K562 (cell line): Measurements from ENCODE around the gene CAGE1. TPM values are rescaled to one million over a fixed set of nuclear protein-coding genes. Genes with fewer than 3 reads are reported as not detected.

Experiments used
- CEBPG ChIP-seq, 3 experiments: fragments of 200-800 bp in 1 of 3; sonication (Bioruptor generic) in 1 of 3; sonication (generic) in 1 of 3; formaldehyde crosslinking in 1 of 3; IDR thresholded peaks in 2 of 3; conservative IDR thresholded peaks in 1 of 3; 2 replicates each; pipeline versions ENCODE4 v1.6.1 to v1.8.0; 2016 to 2022; ENCODE audit warnings: missing compliant biosample characterization in 2 of 3, missing genetic modification characterization in 2 of 3, mild to moderate bottlenecking in 1 of 3, missing genetic modification reagents in 1 of 3
- MAFF ChIP-seq: IDR thresholded peaks from 2 replicates; pipeline ENCODE4 v1.6.1; 2012; ENCODE audit warnings: low read length, improper control_type of control experiment
- MAFK ChIP-seq: IDR thresholded peaks from 2 replicates; pipeline ENCODE4 v1.6.1; 2011; ENCODE audit warnings: low read length, improper control_type of control experiment
- MCM5 ChIP-seq: fragments of 450-650 bp; IDR thresholded peaks from 2 replicates; pipeline ENCODE4 v1.6.1; 2016; ENCODE audit warnings: low read depth
- POLR3G ChIP-seq: IDR thresholded peaks from 2 replicates; pipeline ENCODE4 v1.6.1; 2011; ENCODE audit not compliant: insufficient read length, insufficient replicate concordance; ENCODE audit errors: extremely low read depth
- RHOXF2B ChIP-seq: fragments of 250-450 bp; sonication (Bioruptor Pico); conservative IDR thresholded peaks from 2 replicates; pipeline ENCODE4 v1.5.1; 2021
- XRCC4 ChIP-seq: IDR thresholded peaks from one replicate; pipeline ENCODE4 v1.6.1; 2011; ENCODE audit not compliant: insufficient read depth, insufficient read length; ENCODE audit errors: extremely low read depth
- polyA plus RNA-seq, 8 experiments: library from polyadenylated mRNA; depleted of rRNA in 4 of 8; stranded (reverse) in 5 of 8; unstranded in 3 of 8; fragments of >200 nt; fragmentation: Nextera tagmentation in 2 of 8; fragmentation: Illumina TruSeq in 1 of 8; extraction: Ambion mirVana in 2 of 8; extraction: Trizol in 1 of 8; gene quantifications; 2 replicates each; pipeline versions ENCODE4 v1.2.1 to v1.2.3, GENCODE V29; 2011 to 2014; ENCODE audit warnings: inconsistent platforms in 1 of 8, missing spikeins in 1 of 8
- total RNA-seq, 7 experiments: library from RNA; depleted of rRNA in 6 of 7; stranded (reverse); fragments of >200 nt in 6 of 7; fragmentation: Illumina TruSeq in 2 of 7; extraction: Trizol in 2 of 7; gene quantifications; 2 replicates each; pipeline versions ENCODE4 v1.2.1 to v1.2.3, GENCODE V29; 2011 to 2021; ENCODE audit warnings: low replicate concordance in 1 of 7
- TF ChIP-seq, protein P1 (sequence below): fragments of 200-600 bp; sonication (generic); IDR thresholded peaks from one replicate; pipeline ENCODE4 v1.6.1; 2012; ENCODE audit warnings: mild to moderate bottlenecking, low read depth, low read length, inconsistent platforms
- TF ChIP-seq, protein P2 (sequence below): fragments of 450-650 bp; formaldehyde crosslinking; IDR thresholded peaks from 2 replicates; pipeline ENCODE4 v1.4.0; 2020; ENCODE audit warnings: mild to moderate bottlenecking
- TF ChIP-seq, protein P3 (sequence below): fragments of 250-450 bp; sonication (Bioruptor Pico); IDR thresholded peaks from 2 replicates; pipeline ENCODE4 v1.9.0; 2021; ENCODE audit warnings: mild to moderate bottlenecking
- TF ChIP-seq, protein P4 (sequence below), 2 experiments: fragments of 450-650 bp; conservative IDR thresholded peaks; 2 replicates each; pipeline ENCODE4 v1.6.1; 2017; ENCODE audit warnings: mild to moderate bottlenecking in 2 of 2, moderate library complexity in 2 of 2

CAGE1 gene
- total and polyA plus RNA-seq, 9 of the 15 experiments (the other 6 are each of a cell fraction or from before 2014, with no cell fraction given), result 0.13 to 0.33 (median 0.18) TPM; not detected in 4

DNA sequence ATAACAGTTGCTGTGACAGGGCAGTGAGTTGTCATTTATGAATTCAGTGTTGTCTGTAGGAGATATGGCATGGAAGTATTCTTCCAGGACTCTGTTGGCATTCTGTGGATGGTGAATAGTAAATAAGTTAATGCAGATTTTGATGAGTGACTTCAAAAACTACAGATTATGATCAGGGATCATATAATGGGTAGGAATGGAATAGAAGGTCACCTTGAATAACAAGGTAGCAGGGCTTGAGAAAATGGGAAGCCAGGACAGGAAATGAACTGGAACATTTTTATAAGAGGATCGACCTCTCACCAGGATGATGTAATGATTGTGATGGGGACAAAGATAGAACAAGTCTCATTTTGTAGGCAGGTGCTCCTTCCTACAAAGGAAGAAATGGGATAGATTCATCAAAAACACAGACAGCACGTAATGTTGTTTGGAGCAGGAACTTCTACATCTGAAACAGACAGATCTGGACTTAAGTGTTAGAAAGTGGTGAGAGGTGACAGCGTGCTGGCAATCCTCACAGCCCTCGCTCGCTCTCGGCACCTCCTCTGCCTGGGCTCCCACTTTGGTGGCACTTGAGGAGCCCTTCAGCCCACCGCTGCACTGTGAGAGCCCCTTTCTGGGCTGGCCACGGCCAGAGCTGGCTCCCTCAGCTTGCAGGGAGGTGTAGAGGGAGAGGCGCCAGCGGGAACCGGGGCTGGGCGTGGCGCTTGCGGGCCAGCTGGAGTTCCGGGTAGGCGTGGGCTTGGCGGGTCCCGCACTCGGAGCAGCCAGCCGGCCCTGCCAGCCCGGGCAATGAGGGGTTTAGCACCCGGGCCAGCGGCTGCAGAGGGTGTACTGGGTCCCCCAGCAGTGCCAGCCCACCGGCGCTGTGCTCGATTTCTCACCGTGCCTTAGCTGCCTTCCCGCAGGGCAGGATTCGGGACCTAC, 45.7 kb downstream of the CAGE1 start (continued):
- TF ChIP-seq, protein P1, sequence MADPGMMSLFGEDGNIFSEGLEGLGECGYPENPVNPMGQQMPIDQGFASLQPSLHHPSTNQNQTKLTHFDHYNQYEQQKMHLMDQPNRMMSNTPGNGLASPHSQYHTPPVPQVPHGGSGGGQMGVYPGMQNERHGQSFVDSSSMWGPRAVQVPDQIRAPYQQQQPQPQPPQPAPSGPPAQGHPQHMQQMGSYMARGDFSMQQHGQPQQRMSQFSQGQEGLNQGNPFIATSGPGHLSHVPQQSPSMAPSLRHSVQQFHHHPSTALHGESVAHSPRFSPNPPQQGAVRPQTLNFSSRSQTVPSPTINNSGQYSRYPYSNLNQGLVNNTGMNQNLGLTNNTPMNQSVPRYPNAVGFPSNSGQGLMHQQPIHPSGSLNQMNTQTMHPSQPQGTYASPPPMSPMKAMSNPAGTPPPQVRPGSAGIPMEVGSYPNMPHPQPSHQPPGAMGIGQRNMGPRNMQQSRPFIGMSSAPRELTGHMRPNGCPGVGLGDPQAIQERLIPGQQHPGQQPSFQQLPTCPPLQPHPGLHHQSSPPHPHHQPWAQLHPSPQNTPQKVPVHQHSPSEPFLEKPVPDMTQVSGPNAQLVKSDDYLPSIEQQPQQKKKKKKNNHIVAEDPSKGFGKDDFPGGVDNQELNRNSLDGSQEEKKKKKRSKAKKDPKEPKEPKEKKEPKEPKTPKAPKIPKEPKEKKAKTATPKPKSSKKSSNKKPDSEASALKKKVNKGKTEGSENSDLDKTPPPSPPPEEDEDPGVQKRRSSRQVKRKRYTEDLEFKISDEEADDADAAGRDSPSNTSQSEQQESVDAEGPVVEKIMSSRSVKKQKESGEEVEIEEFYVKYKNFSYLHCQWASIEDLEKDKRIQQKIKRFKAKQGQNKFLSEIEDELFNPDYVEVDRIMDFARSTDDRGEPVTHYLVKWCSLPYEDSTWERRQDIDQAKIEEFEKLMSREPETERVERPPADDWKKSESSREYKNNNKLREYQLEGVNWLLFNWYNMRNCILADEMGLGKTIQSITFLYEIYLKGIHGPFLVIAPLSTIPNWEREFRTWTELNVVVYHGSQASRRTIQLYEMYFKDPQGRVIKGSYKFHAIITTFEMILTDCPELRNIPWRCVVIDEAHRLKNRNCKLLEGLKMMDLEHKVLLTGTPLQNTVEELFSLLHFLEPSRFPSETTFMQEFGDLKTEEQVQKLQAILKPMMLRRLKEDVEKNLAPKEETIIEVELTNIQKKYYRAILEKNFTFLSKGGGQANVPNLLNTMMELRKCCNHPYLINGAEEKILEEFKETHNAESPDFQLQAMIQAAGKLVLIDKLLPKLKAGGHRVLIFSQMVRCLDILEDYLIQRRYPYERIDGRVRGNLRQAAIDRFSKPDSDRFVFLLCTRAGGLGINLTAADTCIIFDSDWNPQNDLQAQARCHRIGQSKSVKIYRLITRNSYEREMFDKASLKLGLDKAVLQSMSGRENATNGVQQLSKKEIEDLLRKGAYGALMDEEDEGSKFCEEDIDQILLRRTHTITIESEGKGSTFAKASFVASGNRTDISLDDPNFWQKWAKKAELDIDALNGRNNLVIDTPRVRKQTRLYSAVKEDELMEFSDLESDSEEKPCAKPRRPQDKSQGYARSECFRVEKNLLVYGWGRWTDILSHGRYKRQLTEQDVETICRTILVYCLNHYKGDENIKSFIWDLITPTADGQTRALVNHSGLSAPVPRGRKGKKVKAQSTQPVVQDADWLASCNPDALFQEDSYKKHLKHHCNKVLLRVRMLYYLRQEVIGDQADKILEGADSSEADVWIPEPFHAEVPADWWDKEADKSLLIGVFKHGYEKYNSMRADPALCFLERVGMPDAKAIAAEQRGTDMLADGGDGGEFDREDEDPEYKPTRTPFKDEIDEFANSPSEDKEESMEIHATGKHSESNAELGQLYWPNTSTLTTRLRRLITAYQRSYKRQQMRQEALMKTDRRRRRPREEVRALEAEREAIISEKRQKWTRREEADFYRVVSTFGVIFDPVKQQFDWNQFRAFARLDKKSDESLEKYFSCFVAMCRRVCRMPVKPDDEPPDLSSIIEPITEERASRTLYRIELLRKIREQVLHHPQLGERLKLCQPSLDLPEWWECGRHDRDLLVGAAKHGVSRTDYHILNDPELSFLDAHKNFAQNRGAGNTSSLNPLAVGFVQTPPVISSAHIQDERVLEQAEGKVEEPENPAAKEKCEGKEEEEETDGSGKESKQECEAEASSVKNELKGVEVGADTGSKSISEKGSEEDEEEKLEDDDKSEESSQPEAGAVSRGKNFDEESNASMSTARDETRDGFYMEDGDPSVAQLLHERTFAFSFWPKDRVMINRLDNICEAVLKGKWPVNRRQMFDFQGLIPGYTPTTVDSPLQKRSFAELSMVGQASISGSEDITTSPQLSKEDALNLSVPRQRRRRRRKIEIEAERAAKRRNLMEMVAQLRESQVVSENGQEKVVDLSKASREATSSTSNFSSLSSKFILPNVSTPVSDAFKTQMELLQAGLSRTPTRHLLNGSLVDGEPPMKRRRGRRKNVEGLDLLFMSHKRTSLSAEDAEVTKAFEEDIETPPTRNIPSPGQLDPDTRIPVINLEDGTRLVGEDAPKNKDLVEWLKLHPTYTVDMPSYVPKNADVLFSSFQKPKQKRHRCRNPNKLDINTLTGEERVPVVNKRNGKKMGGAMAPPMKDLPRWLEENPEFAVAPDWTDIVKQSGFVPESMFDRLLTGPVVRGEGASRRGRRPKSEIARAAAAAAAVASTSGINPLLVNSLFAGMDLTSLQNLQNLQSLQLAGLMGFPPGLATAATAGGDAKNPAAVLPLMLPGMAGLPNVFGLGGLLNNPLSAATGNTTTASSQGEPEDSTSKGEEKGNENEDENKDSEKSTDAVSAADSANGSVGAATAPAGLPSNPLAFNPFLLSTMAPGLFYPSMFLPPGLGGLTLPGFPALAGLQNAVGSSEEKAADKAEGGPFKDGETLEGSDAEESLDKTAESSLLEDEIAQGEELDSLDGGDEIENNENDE, result no peak
- TF ChIP-seq MAFK (no peak), XRCC4 (no peak), RHOXF2B (CRISPR knock-in tag) (no peak), MCM5 (no peak), CEBPG (CRISPR knock-in tag; IDR thresholded peaks at IDR 0.05) (no peak), CEBPG (tag; conservative IDR thresholded peaks at IDR 0.05 in 1 of 2, IDR thresholded peaks at IDR 0.05 in 1 of 2) (peak in 1 of 2 experiments; percentile 40; a peak in 1 of 4 replicates), MAFF (no peak), POLR3G (no peak)
- TF ChIP-seq, protein P2, sequence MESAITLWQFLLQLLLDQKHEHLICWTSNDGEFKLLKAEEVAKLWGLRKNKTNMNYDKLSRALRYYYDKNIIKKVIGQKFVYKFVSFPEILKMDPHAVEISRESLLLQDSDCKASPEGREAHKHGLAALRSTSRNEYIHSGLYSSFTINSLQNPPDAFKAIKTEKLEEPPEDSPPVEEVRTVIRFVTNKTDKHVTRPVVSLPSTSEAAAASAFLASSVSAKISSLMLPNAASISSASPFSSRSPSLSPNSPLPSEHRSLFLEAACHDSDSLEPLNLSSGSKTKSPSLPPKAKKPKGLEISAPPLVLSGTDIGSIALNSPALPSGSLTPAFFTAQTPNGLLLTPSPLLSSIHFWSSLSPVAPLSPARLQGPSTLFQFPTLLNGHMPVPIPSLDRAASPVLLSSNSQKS (CRISPR knock-in tag), result no peak
- TF ChIP-seq, protein P3, sequence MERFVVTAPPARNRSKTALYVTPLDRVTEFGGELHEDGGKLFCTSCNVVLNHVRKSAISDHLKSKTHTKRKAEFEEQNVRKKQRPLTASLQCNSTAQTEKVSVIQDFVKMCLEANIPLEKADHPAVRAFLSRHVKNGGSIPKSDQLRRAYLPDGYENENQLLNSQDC (CRISPR knock-in tag), result no peak
- TF ChIP-seq, protein P4, sequence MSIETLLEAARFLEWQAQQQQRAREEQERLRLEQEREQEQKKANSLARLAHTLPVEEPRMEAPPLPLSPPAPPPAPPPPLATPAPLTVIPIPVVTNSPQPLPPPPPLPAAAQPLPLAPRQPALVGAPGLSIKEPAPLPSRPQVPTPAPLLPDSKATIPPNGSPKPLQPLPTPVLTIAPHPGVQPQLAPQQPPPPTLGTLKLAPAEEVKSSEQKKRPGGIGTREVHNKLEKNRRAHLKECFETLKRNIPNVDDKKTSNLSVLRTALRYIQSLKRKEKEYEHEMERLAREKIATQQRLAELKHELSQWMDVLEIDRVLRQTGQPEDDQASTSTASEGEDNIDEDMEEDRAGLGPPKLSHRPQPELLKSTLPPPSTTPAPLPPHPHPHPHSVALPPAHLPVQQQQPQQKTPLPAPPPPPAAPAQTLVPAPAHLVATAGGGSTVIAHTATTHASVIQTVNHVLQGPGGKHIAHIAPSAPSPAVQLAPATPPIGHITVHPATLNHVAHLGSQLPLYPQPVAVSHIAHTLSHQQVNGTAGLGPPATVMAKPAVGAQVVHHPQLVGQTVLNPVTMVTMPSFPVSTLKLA (conservative IDR thresholded peaks at IDR 0.05), result no peak
